NCI-H2196 treated with DMSO at 0.1 percent for 48 hours (cell line): ENCODE measurements around the gene ACADL.

ENCODE experiments used
- DNase-seq: peaks from one replicate; lab custom pipeline; 2025; ENCODE audit not compliant: unreplicated experiment; lab: John Stamatoyannopoulos, UW

Gene ACADL

DNA sequence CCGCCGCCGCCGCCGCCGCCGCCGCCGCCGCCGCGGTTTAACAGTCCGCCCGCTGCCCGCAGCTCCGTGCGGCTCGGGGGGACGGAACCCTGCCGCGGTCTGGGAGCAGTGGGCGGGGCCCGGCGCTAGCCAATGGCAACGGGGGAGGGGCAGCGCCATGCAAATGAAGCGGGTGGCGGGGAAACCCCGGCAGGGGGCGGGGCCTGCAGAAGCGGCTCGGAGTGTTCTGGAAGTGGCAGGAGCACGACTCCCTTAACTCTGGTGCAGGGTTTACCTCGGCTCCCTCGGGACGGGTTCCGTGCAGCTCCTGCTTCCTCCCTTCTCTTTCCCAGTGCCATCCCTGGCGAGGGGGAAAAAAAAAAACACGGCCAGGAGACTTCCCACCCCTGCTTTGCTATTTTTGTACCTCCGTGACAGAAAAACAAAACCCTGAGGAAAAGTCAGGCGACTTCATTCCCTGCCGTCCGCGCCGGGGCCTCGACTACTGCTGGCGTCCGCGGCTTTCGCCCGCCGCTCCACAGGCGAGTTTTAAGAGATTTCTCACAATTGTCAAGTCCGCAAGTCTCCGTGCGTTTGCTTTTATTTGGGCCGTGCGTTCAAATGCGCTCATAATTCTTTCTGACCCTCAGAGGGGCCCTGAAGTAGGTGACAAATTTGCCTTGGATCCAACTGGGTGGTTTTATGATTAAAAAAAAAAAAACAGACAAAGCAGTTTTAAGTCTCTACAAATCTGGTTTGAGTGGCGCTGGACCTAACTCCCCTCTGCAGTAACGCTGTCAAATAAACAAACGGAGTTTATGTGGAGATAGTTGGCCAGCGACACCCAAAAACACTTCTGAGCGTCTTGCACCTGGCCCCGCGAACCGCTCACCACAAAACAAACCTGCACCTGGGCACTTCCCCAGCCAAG is 53.7 kb downstream of the ACADL start, which contains the start of gene KANSL1L:
TSS of gene KANSL1L (minus strand) at position 101 of the 910 bp plus-strand sequence. CDS start 16,827 bp downstream, outside the sequence.
- peak; percentile 95 for DNase-seq

- DNase-seq = peak; percentile 85
Measured at GRCh38 chr2:210170446-210171303, 54.6 kb downstream of the ACADL start.

DNA sequence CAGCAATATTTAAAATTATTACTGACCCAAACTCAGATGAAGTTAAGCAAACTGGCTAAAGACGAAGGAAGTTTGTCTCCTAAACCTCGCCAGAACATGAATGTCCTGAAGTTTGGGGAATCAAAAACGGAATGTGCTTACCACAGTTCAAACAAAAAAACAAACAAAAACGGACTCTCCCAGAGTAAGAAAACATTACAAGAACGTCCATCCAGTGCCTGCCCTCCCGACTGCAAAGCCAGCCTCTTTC is 55.1 kb downstream of the ACADL start:
- no peak for DNase-seq

DNA sequence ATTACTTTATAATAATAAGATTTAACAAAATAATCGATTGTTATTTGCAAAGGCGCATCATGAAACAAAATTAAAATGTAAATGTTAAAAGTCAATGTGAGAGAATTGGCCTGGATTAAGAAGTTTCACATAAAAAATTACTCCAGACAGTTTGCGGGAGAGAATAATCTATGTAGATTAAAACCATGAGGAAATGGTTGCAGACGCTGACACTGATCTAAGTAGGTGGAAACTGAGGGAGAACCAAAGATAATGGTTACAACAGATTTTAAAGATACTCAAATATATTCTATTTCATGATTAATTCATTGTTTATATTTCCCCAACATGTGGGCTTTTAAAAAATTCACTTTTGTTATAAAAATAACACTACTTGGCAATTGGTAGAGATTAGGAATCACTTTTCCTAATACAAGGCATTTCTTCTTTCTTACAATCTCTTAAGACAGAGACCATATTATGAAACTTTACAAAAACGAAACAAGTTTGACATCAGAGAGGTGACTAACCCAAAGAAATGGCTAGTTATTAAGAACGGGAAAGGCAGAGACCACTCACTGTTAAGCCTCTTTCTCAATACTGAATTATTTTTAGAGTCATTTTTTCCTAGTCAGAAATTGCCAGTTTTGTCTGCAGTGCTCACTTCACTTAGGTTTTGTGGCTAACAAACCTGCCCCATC is 55.6 kb downstream of the ACADL start:
- no peak for DNase-seq

GRCh38 chr2:210167227-210167626 is 58.0 kb downstream of the ACADL start:
- DNase-seq = no peak

DNA sequence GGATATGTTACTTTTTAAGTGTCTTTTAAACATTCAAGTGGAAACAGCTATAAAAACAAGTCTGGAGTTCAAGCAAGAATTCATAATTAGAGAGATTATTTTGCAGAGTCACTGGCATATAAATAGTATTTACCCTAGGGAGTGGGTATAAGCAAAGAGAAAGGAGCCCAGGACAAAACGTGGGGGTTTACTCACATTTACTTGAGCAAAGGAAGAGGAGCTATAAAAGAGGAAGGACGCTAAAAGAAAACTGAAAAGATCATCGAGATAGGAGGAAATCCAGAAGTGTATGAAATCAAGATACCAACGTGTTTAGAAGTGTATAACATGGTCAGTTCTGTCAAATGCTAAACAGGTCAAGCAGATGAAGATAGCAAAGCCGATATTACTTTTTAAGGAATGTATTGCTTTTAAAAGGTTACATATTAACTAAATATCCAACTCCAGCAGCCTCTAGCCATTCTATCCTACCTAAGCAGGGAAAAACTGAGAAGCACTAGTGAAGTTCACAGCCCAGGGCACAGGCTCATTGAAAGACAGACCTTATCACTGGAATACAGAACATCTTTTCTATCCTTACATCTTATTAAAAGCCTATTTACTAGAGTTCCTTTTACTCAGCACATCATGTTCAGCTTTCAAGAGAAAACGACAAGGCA is 62.7 kb downstream of the ACADL start:
- DNase-seq = no peak

DNA sequence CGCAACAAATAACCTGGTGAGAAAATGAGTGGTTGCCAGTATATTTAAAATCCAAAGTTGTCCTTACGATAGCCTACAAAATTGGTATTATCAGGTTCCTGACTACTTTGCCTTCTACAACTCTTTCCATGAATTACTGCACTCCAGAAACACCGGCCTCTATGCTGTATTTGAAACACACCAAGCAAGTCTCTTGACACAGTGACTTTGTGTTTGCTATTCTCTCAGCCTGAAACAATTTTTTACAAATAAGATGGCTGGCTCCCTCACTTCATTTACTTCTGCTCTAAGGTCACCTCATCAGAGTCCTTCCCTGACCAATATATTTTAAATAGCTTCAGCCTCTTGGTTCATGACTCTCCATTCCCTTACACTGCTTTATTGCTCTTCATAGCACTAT is 66.2 kb downstream of the ACADL start:
- DNase-seq = no peak

- DNase-seq = no peak
Measured at GRCh38 chr2:210158236-210158635, 67.0 kb downstream of the ACADL start.

GRCh38 chr2:210157526-210157925 is 67.7 kb downstream of the ACADL start:
- DNase-seq = no peak

- no peak for DNase-seq
Measured at GRCh38 chr2:210147614-210148013, 77.6 kb downstream of the ACADL start.
